ENCODE results near the gene STT3B.
A peak's percentile ranks its signal among the peaks of the same experiment; 100 is the strongest.

Gene STT3B

GRCh38 chr3:31552103-31552502 lies 19.4 kb downstream of the STT3B start:
- no peak for DNase-seq (ENCODE audit: low spot score)

- no peak for DNase-seq (ENCODE audit: low spot score)
Measured at GRCh38 chr3:31553258-31553657, 20.5 kb downstream of the STT3B start.

GRCh38 chr3:31555204-31555603 lies 22.5 kb downstream of the STT3B start:
- no peak for DNase-seq (ENCODE audit: low spot score)

GRCh38 chr3:31559872-31560534 lies 27.3 kb downstream of the STT3B start:
- no peak for DNase-seq (ENCODE audit: low spot score)

- DNase-seq (ENCODE audit: low spot score), result no peak
Measured at GRCh38 chr3:31561891-31562290, 29.2 kb downstream of the STT3B start.

- no peak for DNase-seq (ENCODE audit: low spot score)
Measured at GRCh38 chr3:31562525-31562924, 29.8 kb downstream of the STT3B start.

- DNase-seq (ENCODE audit: low spot score), result no peak
Measured at GRCh38 chr3:31565288-31565687, 32.6 kb downstream of the STT3B start.

GRCh38 chr3:31567036-31567435 lies 34.3 kb downstream of the STT3B start:
- peak; percentile 25 for DNase-seq (ENCODE audit: low spot score)

GRCh38 chr3:31568649-31569048 lies 35.9 kb downstream of the STT3B start:
- DNase-seq (ENCODE audit: low spot score), result no peak

GRCh38 chr3:31571325-31571724 lies 38.6 kb downstream of the STT3B start:
- no peak for DNase-seq (ENCODE audit: low spot score)

GRCh38 chr3:31572236-31573004 lies 39.7 kb downstream of the STT3B start:
- DNase-seq (ENCODE audit: low spot score), result no peak

- no peak for DNase-seq (ENCODE audit: low spot score)
Measured at GRCh38 chr3:31573036-31573779, 40.5 kb downstream of the STT3B start.

- DNase-seq (ENCODE audit: low spot score), result no peak
Measured at GRCh38 chr3:31575448-31575847, 42.7 kb downstream of the STT3B start.

GRCh38 chr3:31576521-31576920 lies 43.8 kb downstream of the STT3B start:
- no peak for DNase-seq (ENCODE audit: low spot score)

- no peak for DNase-seq (ENCODE audit: low spot score)
Measured at GRCh38 chr3:31577232-31577631, 44.5 kb downstream of the STT3B start.

GRCh38 chr3:31579828-31580227 lies 47.1 kb downstream of the STT3B start:
- DNase-seq (ENCODE audit: low spot score), result no peak

GRCh38 chr3:31580645-31581044 lies 47.9 kb downstream of the STT3B start:
- DNase-seq (ENCODE audit: low spot score), result no peak

GRCh38 chr3:31581660-31582059 lies 48.9 kb downstream of the STT3B start:
- DNase-seq (ENCODE audit: low spot score), result no peak

- no peak for DNase-seq (ENCODE audit: low spot score)
Measured at GRCh38 chr3:31589228-31589627, 56.5 kb downstream of the STT3B start.

- DNase-seq (ENCODE audit: low spot score), result no peak
Measured at GRCh38 chr3:31590650-31591049, 57.9 kb downstream of the STT3B start.

GRCh38 chr3:31592764-31593163 lies 60.0 kb downstream of the STT3B start:
- no peak for DNase-seq (ENCODE audit: low spot score)

GRCh38 chr3:31596176-31596575 lies 63.5 kb downstream of the STT3B start:
- DNase-seq (ENCODE audit: low spot score), result no peak

GRCh38 chr3:31600431-31600830 lies 67.7 kb downstream of the STT3B start:
- no peak for DNase-seq (ENCODE audit: low spot score)

Measured in cerebellar cortex (tissue), 1 donor.